Neutrophil (primary cell): Measurements from ENCODE around the gene NAIF1.

Experiments
- H3K27ac ChIP-seq: fragments of 200-600 bp; sonication (generic); 2 replicates; pipeline ENCODE4 v1.5.1; 2016; ENCODE audit warnings: mild to moderate bottlenecking, moderate library complexity
- H3K27me3 ChIP-seq: fragments of 200-600 bp; sonication (generic); 2 replicates; pipeline ENCODE4 v1.6.0; 2016; ENCODE audit warnings: mild to moderate bottlenecking
- H3K36me3 ChIP-seq: fragments of 200-600 bp; sonication (generic); 2 replicates; pipeline ENCODE4 v1.5.1; 2017
- H3K4me1 ChIP-seq, 2 experiments: fragments of 200-600 bp in 1 of 2; sonication (generic) in 1 of 2; 1 replicate in 1 of 2; 2 replicates in 1 of 2; pipeline versions ENCODE4 v1.5.1 to v1.6.1; 2013 to 2016; ENCODE audit warnings: low read depth in 1 of 2, low read length in 1 of 2, mild to moderate bottlenecking in 1 of 2, moderate library complexity in 1 of 2; ENCODE audit not compliant: control insufficient read depth in 1 of 2, insufficient read depth in 1 of 2
- H3K4me3 ChIP-seq, 2 experiments: fragments of 200-600 bp in 1 of 2; sonication (generic) in 1 of 2; 1 replicate in 1 of 2; 2 replicates in 1 of 2; pipeline ENCODE4 v1.5.1; 2013 to 2016; ENCODE audit warnings: low read depth in 1 of 2, low read length in 1 of 2, mild to moderate bottlenecking in 1 of 2, moderate library complexity in 1 of 2
- H3K9me3 ChIP-seq: fragments of 200-600 bp; sonication (generic); 2 replicates; pipeline ENCODE4 v1.5.1; 2016
- TF ChIP-seq, protein P1 (sequence below): fragments of 200-600 bp; sonication (generic); IDR thresholded peaks from 2 replicates; pipeline ENCODE4 v1.5.1; 2016; ENCODE audit warnings: antibody characterized with exemption

Gene NAIF1

DNA sequence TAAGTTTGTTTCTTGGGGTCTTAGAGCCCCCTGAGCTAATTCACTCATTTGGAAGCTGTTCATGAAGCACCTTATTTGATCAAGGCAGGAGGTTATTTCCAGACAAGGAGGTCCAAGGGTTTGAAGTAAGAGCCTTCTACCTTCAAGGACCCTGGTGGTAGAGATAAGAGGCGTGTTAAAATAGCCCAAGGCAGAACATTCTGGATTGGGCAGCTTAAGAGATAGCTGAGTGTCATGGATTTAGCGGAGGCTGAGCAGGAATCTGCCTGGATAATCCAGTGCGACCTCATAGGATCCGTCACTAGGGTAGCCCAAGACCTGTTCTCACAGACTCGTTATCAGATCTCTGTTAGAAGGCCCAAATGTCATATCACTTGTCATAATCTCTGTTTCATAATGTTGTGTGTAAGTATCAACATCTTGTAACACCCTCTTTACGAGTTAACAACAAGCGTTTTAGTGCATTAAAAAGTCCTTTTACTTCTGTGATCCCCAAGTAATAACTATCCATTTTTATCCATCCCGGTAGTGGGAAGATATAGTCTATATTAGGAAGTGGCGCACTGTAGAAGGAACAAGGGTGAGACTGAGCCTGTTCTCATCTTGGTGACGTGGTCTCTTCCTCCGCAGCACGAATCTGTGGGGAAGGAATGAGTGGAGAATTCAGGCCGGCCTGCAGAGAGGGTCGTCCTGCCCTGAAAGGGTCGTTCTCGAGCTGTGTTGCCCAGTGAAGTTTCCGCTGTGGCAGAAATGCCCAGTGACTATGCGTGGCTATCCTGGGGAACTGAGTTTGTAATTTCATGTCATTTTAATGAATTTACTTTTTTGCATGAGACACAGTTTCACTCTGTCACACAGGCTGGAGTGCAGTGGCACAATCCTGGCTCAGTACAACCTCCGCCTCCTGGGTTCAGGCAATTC lies 29.8 kb upstream of the NAIF1 start:
- H3K4me3 ChIP-seq: no peak overlapping the region
- peak overlapping the region; percentile 77 for H3K27ac ChIP-seq
- H3K27me3 ChIP-seq: no peaks in the 10 kb centered on the region
- TF ChIP-seq, protein P1, sequence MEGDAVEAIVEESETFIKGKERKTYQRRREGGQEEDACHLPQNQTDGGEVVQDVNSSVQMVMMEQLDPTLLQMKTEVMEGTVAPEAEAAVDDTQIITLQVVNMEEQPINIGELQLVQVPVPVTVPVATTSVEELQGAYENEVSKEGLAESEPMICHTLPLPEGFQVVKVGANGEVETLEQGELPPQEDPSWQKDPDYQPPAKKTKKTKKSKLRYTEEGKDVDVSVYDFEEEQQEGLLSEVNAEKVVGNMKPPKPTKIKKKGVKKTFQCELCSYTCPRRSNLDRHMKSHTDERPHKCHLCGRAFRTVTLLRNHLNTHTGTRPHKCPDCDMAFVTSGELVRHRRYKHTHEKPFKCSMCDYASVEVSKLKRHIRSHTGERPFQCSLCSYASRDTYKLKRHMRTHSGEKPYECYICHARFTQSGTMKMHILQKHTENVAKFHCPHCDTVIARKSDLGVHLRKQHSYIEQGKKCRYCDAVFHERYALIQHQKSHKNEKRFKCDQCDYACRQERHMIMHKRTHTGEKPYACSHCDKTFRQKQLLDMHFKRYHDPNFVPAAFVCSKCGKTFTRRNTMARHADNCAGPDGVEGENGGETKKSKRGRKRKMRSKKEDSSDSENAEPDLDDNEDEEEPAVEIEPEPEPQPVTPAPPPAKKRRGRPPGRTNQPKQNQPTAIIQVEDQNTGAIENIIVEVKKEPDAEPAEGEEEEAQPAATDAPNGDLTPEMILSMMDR: no peak
- H3K36me3 ChIP-seq: peaks cover 11% of the 10 kb centered on the region
- H3K4me1 ChIP-seq: peaks cover 39 to 43% of the 10 kb centered on the region in 2 experiments
- H3K9me3 ChIP-seq: no peaks in the 10 kb centered on the region

DNA sequence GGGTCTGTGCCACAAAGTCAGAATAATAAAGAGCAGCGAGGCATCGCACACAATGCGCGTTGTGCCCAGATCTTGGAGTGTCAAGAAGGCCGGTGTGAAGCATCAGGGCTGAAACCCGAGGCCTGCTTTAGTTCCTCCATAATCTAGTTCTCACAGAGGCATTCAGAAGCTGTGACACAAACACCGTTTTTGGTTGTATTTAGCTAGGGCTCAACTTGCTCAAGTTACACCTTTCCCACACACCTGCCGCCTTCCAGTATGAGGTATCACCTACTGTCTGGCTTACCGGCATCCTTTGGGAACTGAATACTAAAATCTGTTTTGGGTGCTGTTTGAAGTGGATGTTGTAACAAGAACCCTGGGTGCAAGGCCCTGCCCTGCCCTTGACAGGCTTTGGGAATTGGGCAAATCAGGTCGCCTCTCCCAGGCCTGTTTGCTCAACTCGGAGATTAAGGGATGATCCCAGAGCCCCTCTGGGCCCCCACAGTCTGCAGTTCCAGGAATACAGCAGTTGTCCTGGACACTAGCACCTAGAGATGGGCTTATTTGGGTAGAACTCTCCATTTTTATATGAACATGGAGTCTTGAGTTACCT lies 27.9 kb upstream of the NAIF1 start:
- peaks cover 40 to 43% of the 10 kb centered on the region in 2 experiments for H3K4me1 ChIP-seq
- H3K36me3 ChIP-seq: no peaks in the 10 kb centered on the region
- peak overlapping the region; percentile 86 for H3K27ac ChIP-seq
- peak overlapping the region in 1 of 2 experiments; percentile 44 for H3K4me3 ChIP-seq
- no peaks in the 10 kb centered on the region for H3K9me3 ChIP-seq
- H3K27me3 ChIP-seq: no peaks in the 10 kb centered on the region
- TF ChIP-seq, protein P1: no peak

DNA sequence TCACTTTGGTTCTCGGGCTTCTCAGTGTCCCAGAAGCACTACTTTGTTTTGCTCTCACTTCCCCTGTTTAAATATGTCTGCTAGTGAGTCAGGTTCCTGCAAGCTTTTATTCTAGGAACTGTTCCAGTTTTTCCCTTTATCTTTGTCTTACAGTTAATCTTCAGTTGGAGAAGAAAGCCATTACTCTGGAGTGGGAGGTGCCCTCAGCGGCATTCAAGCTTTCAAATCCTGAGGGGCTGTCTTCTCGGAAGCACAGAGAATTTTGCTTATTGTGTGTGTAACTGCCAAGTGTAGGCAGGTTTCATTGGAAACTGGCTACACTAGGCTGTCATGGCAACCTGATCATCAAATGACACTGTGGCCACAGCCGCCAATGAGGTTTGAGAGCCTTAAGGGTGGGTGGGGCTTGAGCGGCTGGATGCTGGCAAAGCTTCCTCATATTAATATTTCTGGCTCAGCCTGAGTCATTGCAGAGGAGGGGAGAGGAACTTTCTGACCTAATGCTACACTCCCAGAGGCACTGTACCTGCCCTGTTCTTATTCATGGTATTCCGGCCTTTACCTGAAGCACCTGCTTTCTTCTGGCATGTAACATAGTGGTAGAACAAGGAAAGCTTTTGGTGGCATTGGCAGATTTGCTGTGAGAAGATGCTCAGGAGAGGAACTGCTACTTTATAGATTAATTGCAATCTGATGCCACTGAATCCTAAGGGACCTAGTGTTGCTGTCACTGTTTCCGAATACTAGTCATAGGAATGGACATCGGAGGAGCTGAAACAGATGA lies 27.2 kb upstream of the NAIF1 start:
- Histone ChIP-seq H3K4me1 (peaks cover 40% of the 10 kb centered on the region in 2 experiments), H3K4me3 (peak overlapping the region; percentile 33 to 44), H3K36me3 (no peaks in the 10 kb centered on the region), H3K9me3 (no peaks in the 10 kb centered on the region), H3K27me3 (no peaks in the 10 kb centered on the region), H3K27ac (peak overlapping the region; percentile 86)
- TF ChIP-seq, protein P1: peak; percentile 41

DNA sequence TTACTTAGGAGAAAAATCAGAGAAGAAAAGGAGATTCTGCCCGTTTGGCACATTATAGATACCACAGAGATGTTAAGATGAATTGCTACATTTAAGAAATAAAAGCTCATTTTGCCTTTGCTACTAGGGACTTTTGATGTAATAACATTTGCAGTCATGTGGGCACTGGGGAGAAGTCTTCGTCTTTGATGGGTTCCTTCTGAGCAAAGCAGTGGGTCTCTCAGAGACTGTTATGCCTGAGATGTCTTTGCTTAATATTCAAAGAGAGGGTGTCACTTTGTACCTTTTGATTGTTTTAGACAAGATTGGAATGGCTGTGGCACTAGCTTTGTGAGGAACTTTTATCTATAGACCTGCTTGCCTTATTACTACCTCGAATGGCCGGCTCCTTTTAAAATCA lies 25.9 kb upstream of the NAIF1 start:
- TF ChIP-seq, protein P1: no peak
- Histone ChIP-seq H3K27me3 (no peaks in the 10 kb centered on the region), H3K4me3 (no peak overlapping the region), H3K36me3 (no peaks in the 10 kb centered on the region), H3K4me1 (peaks cover 27 to 30% of the 10 kb centered on the region in 2 experiments), H3K27ac (peak overlapping the region; percentile 86), H3K9me3 (no peaks in the 10 kb centered on the region)

DNA sequence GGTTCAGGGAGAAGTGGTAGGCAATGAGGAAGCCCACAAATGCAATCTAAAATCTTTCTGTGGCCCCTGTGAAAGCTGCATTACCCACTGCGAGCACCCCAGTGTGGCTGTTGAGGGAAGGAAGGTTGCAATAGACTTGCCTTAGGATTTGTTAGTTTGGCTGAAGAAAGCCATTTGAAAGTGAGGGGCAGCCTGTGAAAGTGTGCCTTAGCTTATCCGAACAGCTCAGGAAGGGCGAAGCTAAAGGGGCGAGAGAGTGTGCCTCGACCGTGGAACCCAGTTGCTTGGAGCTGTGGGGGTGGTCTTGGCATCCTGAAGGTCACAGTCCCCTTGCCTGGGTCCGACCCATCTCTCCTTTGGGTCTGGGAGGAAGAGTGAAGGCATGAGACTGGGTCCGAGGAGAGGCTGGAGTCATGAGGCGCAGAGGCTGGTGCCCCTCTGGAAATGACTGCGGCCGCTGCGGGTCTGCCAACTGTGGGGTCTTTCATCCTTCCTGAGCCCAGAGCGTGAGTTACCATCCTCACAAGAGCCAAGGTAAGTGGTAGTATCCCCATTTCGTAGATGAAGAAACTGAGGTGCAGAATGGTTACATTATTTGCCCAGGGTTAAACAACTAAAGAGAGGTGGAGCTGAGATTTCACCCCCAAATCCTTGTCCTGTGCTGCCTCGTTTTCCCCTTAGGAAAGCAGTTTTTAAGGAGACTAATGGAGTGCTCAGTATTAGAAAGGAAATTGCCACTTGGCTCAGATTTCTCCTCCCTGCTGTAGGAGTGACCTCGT lies 25.3 kb upstream of the NAIF1 start:
- Histone ChIP-seq H3K27me3 (no peaks in the 10 kb centered on the region), H3K36me3 (no peaks in the 10 kb centered on the region), H3K4me1 (peaks cover 21 to 24% of the 10 kb centered on the region in 2 experiments), H3K27ac (peak overlapping the region; percentile 18), H3K9me3 (no peaks in the 10 kb centered on the region), H3K4me3 (no peak overlapping the region)
- TF ChIP-seq, protein P1: no peak
